Smooth muscle cell (in vitro differentiated cells): Measurements from ENCODE around the gene ZNF185. TPM values are rescaled to one million over a fixed set of nuclear protein-coding genes. Genes with fewer than 3 reads are reported as not detected.

Experiments used
- DNase-seq: peaks from one replicate; lab custom pipeline; 2025; ENCODE audit not compliant: unreplicated experiment; lab: John Stamatoyannopoulos, UW
- H2AFZ ChIP-seq: fragments of 200-600 bp; sonication (generic); 2 replicates; pipeline ENCODE4 v1.6.0; 2016; ENCODE audit warnings: antibody characterized with exemption, low read depth, mild to moderate bottlenecking
- H3F3A ChIP-seq: fragments of 200-600 bp; sonication (generic); 2 replicates; pipeline ENCODE4 v1.6.0; 2017; ENCODE audit warnings: antibody characterized with exemption, low read depth
- H3K27ac ChIP-seq: fragments of 200-600 bp; sonication (generic); 2 replicates; pipeline ENCODE4 v1.5.1; 2016; ENCODE audit warnings: low read depth, mild to moderate bottlenecking
- H3K27me3 ChIP-seq: fragments of 200-600 bp; sonication (generic); 2 replicates; pipeline ENCODE4 v1.6.1; 2016; ENCODE audit warnings: low read depth, mild to moderate bottlenecking
- H3K36me3 ChIP-seq: fragments of 200-600 bp; sonication (generic); 2 replicates; pipeline ENCODE4 v1.5.1; 2016; ENCODE audit warnings: low read depth
- H3K4me1 ChIP-seq: fragments of 200-600 bp; sonication (generic); 2 replicates; pipeline ENCODE4 v1.5.1; 2016; ENCODE audit warnings: low read depth
- H3K4me2 ChIP-seq: fragments of 200-600 bp; sonication (generic); 2 replicates; pipeline ENCODE4 v1.6.0; 2016; ENCODE audit warnings: mild to moderate bottlenecking
- H3K4me3 ChIP-seq: fragments of 200-600 bp; sonication (generic); 2 replicates; pipeline ENCODE4 v1.5.1; 2016; ENCODE audit warnings: mild to moderate bottlenecking
- H3K79me2 ChIP-seq: fragments of 200-600 bp; sonication (generic); 2 replicates; pipeline ENCODE4 v1.6.0; 2016; ENCODE audit warnings: low read depth, mild to moderate bottlenecking
- H3K9ac ChIP-seq: fragments of 200-600 bp; sonication (generic); 2 replicates; pipeline ENCODE4 v1.6.0; 2016; ENCODE audit warnings: low read depth
- H3K9me3 ChIP-seq: fragments of 200-600 bp; sonication (generic); replicated peaks from 2 replicates; pipeline ENCODE4 v1.5.1; 2016; ENCODE audit warnings: low read depth
- H4K20me1 ChIP-seq: fragments of 200-600 bp; sonication (generic); 2 replicates; pipeline ENCODE4 v1.6.0; 2016; ENCODE audit warnings: low read depth
- WGBS: methylation state at CpG from one replicate; pipeline ENCODE4 v1.1.7; 2016; ENCODE audit warnings: low lambda C conversion rate; 5-methylcytosine and 5-hydroxymethylcytosine counted together
- polyA plus RNA-seq: library from polyadenylated mRNA; unstranded; fragments of >200 nt; fragmentation: Nextera tagmentation; extraction: Ambion mirVana; gene quantifications from 2 replicates; pipeline ENCODE4 v1.2.1, GENCODE V29; 2016
- total RNA-seq: library from RNA; depleted of rRNA; stranded (reverse); fragments of >200 nt; gene quantifications from 2 replicates; pipeline ENCODE4 v1.2.3, GENCODE V29; 2014
- TF ChIP-seq, protein P1 (sequence below): fragments of 200-600 bp; sonication (generic); IDR thresholded peaks from 2 replicates; pipeline ENCODE4 v1.5.1; 2017; ENCODE audit warnings: borderline replicate concordance, mild to moderate bottlenecking, antibody characterized with exemption; ENCODE audit not compliant: insufficient read depth, poor library complexity, severe bottlenecking

Gene ZNF185
- total and polyA plus RNA-seq, 2 experiments from 2014 or later, result 7.2 to 12.3 TPM

DNA sequence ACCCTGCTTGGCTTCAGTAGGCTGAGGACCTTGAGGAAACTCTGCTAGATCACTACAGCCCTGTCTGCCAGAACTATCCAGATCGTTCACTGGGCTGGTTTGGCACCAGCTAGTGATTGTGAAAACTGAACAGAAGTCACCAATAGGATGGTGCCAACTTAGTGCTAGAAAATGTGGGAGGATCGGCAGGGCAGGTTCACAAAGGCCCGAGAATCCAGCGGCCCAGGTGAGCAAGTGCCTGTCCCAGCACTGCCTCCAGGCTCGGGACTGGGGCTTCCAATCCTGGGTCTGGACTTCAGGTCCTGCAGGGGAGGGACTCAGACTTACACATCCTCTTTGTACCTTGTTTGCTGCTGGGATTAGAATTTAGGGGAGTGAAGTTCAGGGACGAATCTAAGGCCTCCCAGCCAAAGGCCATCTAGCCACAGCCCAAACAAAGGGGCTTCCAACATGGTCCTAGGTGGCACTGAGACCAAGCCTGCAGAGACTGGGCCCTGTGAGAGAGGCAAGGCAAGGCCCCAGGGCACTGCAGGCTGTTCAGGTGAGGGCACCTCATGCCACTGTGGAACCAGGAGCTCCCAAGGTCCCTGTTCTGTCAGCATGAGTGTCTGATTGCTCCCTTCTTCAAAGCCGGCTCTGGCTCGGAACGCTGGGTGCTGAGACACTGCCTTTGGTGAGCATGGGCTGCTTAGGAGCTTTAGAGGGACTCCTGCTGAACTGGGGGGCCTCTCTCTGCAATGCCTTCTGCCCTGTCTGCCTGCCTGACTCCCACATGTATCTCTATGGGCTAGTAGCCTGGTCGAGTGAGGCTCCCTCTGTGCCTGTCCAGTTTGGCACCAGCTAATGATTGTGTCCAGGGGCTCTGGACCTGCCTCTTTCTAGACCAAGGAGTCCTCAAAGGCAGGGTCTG lies 20.7 kb upstream of the ZNF185 start:
- Histone ChIP-seq H3K27ac (no peak overlapping the region), H3K4me1 (no peaks in the 10 kb centered on the region), H3K79me2 (no peaks in the 10 kb centered on the region), H3K9ac (no peak overlapping the region), H3F3A (no peaks in the 10 kb centered on the region), H3K4me3 (no peak overlapping the region), H3K9me3 (no peaks in the 10 kb centered on the region), H2AFZ (no peak overlapping the region), H3K4me2 (no peak overlapping the region), H3K36me3 (no peaks in the 10 kb centered on the region), H3K27me3 (no peaks in the 10 kb centered on the region), H4K20me1 (no peaks in the 10 kb centered on the region)
- no peak for DNase-seq
- WGBS, result 79% methylated on average over 10 of the region's 10 CpGs
- TF ChIP-seq, protein P1, sequence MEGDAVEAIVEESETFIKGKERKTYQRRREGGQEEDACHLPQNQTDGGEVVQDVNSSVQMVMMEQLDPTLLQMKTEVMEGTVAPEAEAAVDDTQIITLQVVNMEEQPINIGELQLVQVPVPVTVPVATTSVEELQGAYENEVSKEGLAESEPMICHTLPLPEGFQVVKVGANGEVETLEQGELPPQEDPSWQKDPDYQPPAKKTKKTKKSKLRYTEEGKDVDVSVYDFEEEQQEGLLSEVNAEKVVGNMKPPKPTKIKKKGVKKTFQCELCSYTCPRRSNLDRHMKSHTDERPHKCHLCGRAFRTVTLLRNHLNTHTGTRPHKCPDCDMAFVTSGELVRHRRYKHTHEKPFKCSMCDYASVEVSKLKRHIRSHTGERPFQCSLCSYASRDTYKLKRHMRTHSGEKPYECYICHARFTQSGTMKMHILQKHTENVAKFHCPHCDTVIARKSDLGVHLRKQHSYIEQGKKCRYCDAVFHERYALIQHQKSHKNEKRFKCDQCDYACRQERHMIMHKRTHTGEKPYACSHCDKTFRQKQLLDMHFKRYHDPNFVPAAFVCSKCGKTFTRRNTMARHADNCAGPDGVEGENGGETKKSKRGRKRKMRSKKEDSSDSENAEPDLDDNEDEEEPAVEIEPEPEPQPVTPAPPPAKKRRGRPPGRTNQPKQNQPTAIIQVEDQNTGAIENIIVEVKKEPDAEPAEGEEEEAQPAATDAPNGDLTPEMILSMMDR, result no peak

DNA sequence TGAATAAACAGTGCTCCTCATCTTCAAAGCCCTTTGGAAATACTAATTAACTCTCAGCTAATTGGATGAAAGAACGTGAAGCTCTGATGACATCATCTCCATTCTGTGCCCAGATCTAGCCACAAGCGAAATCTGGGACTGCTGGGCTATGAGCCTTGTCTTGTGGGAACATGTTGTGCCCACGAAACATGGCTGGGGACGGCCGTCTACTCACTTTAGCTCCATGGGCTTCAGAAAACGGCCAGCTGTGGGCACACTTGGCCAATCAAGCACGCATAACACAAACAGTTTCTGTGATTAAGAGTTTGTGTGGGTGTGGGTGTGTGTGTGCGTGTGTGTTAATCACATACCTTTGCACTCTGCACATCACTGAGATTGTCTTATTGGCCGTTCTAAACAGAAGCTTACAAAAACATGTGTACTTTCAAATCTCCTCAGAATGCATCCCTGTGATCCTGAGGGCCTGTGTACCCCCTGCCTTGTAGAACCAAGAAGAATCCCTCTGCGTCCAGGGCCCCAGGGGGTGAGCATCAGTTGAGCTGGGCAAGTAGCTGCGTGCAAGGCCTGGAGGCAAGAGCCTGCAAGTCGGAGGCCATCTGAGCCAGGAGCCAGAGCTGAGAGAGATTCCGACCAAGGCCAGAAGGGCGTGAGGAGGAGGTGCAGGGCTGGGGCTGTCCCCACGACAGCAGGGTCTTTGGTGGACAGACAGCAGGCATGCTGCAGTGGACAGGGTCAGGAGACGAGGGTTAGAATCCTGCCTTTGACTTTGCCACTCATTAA lies 18.7 kb upstream of the ZNF185 start:
- no peak overlapping the region for H3K4me3 ChIP-seq
- H4K20me1 ChIP-seq, result no peaks in the 10 kb centered on the region
- H3K4me2 ChIP-seq, result no peak overlapping the region
- no peaks in the 10 kb centered on the region for H3K36me3 ChIP-seq
- H2AFZ ChIP-seq, result no peak overlapping the region
- H3K27ac ChIP-seq, result no peak overlapping the region
- no peaks in the 10 kb centered on the region for H3K79me2 ChIP-seq
- H3K9me3 ChIP-seq, result no peaks in the 10 kb centered on the region
- TF ChIP-seq, protein P1, result no peak
- no peaks in the 10 kb centered on the region for H3F3A ChIP-seq
- H3K27me3 ChIP-seq, result no peaks in the 10 kb centered on the region
- 63% methylated on average over 16 of the region's 16 CpGs for WGBS
- DNase-seq, result no peak
- no peaks in the 10 kb centered on the region for H3K4me1 ChIP-seq
- H3K9ac ChIP-seq, result no peak overlapping the region

DNA sequence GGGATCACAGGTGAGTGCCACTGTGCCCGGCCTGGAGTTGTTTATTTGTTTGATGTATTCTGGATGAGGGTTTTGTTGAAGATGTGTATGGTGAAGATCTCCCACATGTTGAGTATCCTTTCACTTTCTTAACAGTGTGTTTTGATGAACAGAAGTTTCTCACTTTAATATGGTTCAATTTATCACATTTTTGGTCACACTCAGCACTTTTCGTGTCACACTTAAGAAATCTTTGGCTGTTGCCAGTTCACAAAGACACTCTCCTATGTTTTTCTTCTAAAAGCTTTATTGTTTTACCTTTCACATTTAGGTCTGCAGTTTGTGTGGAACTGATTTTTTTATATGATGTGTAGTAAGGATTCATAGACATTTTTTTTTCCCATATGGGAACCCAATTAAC lies 16.6 kb upstream of the ZNF185 start:
- Histone ChIP-seq H3K4me1 (no peaks in the 10 kb centered on the region), H3K9me3 (no peaks in the 10 kb centered on the region), H3K79me2 (no peaks in the 10 kb centered on the region), H2AFZ (no peak overlapping the region), H4K20me1 (no peaks in the 10 kb centered on the region), H3K27ac (no peak overlapping the region), H3K4me2 (no peak overlapping the region), H3K36me3 (no peaks in the 10 kb centered on the region), H3K9ac (no peak overlapping the region), H3K27me3 (no peaks in the 10 kb centered on the region), H3K4me3 (no peak overlapping the region), H3F3A (no peaks in the 10 kb centered on the region)
- 79% methylated on average over 2 of the region's 2 CpGs for WGBS
- no peak for DNase-seq
- TF ChIP-seq, protein P1, result no peak
